Osteoblast (primary cell): ENCODE results near the gene SNX22. TPM values are rescaled to one million over a fixed set of nuclear protein-coding genes. Genes with fewer than 3 reads are reported as not detected.

ENCODE experiments used
- DNase-seq: peaks from one replicate; pipeline ENCODE4 v3.0.0; 2011; ENCODE audit warnings: low spot score, mixed read lengths; ENCODE audit not compliant: insufficient read length; ENCODE audit errors: missing footprints
- H2AFZ ChIP-seq: 2 replicates; pipeline ENCODE4 v1.6.0; 2011; ENCODE audit warnings: mild to moderate bottlenecking, low read length
- H3K27ac ChIP-seq: 2 replicates; pipeline ENCODE4 v1.5.1; 2011; ENCODE audit warnings: mild to moderate bottlenecking, low read depth, low read length, moderate library complexity
- H3K27me3 ChIP-seq: 2 replicates; pipeline ENCODE4 v1.6.0; 2012; ENCODE audit warnings: mild to moderate bottlenecking, control low read depth, inconsistent platforms, low read length, moderate library complexity; ENCODE audit not compliant: insufficient read depth
- H3K36me3 ChIP-seq: 2 replicates; pipeline ENCODE4 v1.5.1; 2011; ENCODE audit warnings: mild to moderate bottlenecking, low read length, control low read depth, moderate library complexity; ENCODE audit not compliant: insufficient read depth
- H3K4me1 ChIP-seq: 2 replicates; pipeline ENCODE4 v1.5.1; 2011; ENCODE audit warnings: mild to moderate bottlenecking, low read length, control low read depth, moderate library complexity; ENCODE audit not compliant: insufficient read depth
- H3K4me2 ChIP-seq: 2 replicates; pipeline ENCODE4 v1.6.0; 2011; ENCODE audit warnings: mild to moderate bottlenecking, low read length; ENCODE audit not compliant: insufficient read depth
- H3K4me3 ChIP-seq: fragments of 200-600 bp; sonication (generic); 3 replicates; pipeline ENCODE4 v1.5.1; 2012; ENCODE audit warnings: mild to moderate bottlenecking, low read length, inconsistent platforms; ENCODE audit not compliant: insufficient read depth
- H3K79me2 ChIP-seq: 2 replicates; pipeline ENCODE4 v1.6.0; 2012; ENCODE audit warnings: mild to moderate bottlenecking, low read length, control low read depth, inconsistent platforms; ENCODE audit not compliant: insufficient read depth
- H3K9me3 ChIP-seq: 2 replicates; pipeline ENCODE4 v1.5.1; 2011; ENCODE audit warnings: low read depth, low read length, control low read depth
- H4K20me1 ChIP-seq: 2 replicates; pipeline ENCODE4 v1.6.0; 2012; ENCODE audit warnings: mild to moderate bottlenecking, low read length, control low read depth; ENCODE audit not compliant: insufficient read depth
- CTCF ChIP-seq: IDR thresholded peaks from 2 replicates; pipeline ENCODE4 v1.5.1; 2011; ENCODE audit warnings: mild to moderate bottlenecking, low read depth, low read length, moderate library complexity; ENCODE audit errors: extremely low read depth
- total RNA-seq: library from RNA; depleted of rRNA; stranded (reverse); fragments of >200 nt; gene quantifications from 2 replicates; pipeline ENCODE4 v1.2.3, GENCODE V29; 2012

The SNX22 gene
- total RNA-seq, 1 donor: under 0.01 TPM

GRCh38 chr15:64144192-64144564, 7.4 kb upstream of the SNX22 start:
- H3K4me3 ChIP-seq: no peak overlapping the region
- no peak overlapping the region for H3K4me2 ChIP-seq
- H3K36me3 ChIP-seq: peaks cover 25% of the 10 kb centered on the region
- no peaks in the 10 kb centered on the region for H3K27me3 ChIP-seq
- no peak overlapping the region for H3K27ac ChIP-seq
- no peaks in the 10 kb centered on the region for H3K4me1 ChIP-seq
- no peak for TF ChIP-seq CTCF
- DNase-seq: no peak
- H4K20me1 ChIP-seq: no peaks in the 10 kb centered on the region
- no peak overlapping the region for H2AFZ ChIP-seq
- H3K9me3 ChIP-seq: no peaks in the 10 kb centered on the region
- H3K79me2 ChIP-seq: no peaks in the 10 kb centered on the region

- Histone ChIP-seq H3K4me1 (no peaks in the 10 kb centered on the region), H4K20me1 (no peaks in the 10 kb centered on the region), H3K36me3 (peaks cover 25% of the 10 kb centered on the region), H3K27me3 (no peaks in the 10 kb centered on the region), H3K27ac (no peak overlapping the region), H3K79me2 (no peaks in the 10 kb centered on the region), H2AFZ (no peak overlapping the region), H3K4me2 (no peak overlapping the region), H3K9me3 (no peaks in the 10 kb centered on the region), H3K4me3 (no peak overlapping the region)
- DNase-seq: no peak
- TF ChIP-seq CTCF: no peak
Observed at GRCh38 chr15:64144565-64145281, 6.8 kb upstream of the SNX22 start.

- Histone ChIP-seq H4K20me1 (no peaks in the 10 kb centered on the region), H3K27me3 (peaks cover 3% of the 10 kb centered on the region), H3K79me2 (no peaks in the 10 kb centered on the region), H3K4me1 (peaks cover under 1% of the 10 kb centered on the region), H3K36me3 (peaks cover 25% of the 10 kb centered on the region), H3K27ac (no peak overlapping the region), H3K4me3 (no peak overlapping the region), H2AFZ (no peak overlapping the region), H3K9me3 (no peaks in the 10 kb centered on the region), H3K4me2 (no peak overlapping the region)
- no peak for DNase-seq
- no peak for TF ChIP-seq CTCF
Observed at GRCh38 chr15:64146041-64146440, 5.5 kb upstream of the SNX22 start.

GRCh38 chr15:64146520-64146884, 5.0 kb upstream of the SNX22 start:
- Histone ChIP-seq H3K4me1 (peaks cover 3% of the 10 kb centered on the region), H3K4me2 (no peak overlapping the region)

More at GRCh38 chr15:64146520-64146884, 5.0 kb upstream of the SNX22 start:
- Histone ChIP-seq H2AFZ (no peak overlapping the region), H3K27ac (no peak overlapping the region), H3K27me3 (peaks cover 5% of the 10 kb centered on the region), H3K4me3 (no peak overlapping the region), H3K9me3 (no peaks in the 10 kb centered on the region), H4K20me1 (no peaks in the 10 kb centered on the region), H3K36me3 (peaks cover 21% of the 10 kb centered on the region), H3K79me2 (no peaks in the 10 kb centered on the region)
- no peak for DNase-seq
- TF ChIP-seq CTCF: no peak
